Dendritic cell treated with granulocyte-macrophage colony-stimulating factor and Interleukin-4, amounts not matched to agents 40 ng/mL and 50 ng/mL, for 4 days (primary cell): ENCODE data around the gene RYK.
"Not testable (repeated sequence)": the region's sequence is repeated elsewhere in the genome, so short reads cannot be mapped to it uniquely, and the experiment has no call there.

Experiments used
- H3K27ac Mint-ChIP-seq: one replicate; pipeline ENCODE4 v1.8.0; 2022; ENCODE audit warnings: mild to moderate bottlenecking, mixed read lengths
- H3K27me3 Mint-ChIP-seq: one replicate; pipeline ENCODE4 v1.8.0; 2022; ENCODE audit warnings: mild to moderate bottlenecking, mixed read lengths
- H3K36me3 Mint-ChIP-seq: one replicate; pipeline ENCODE4 v1.8.0; 2022; ENCODE audit warnings: low read depth, mixed read lengths
- H3K4me1 Mint-ChIP-seq: one replicate; pipeline ENCODE4 v1.8.0; 2022; ENCODE audit warnings: low read depth, mixed read lengths
- H3K4me3 Mint-ChIP-seq: one replicate; pipeline ENCODE4 v1.8.0; 2022; ENCODE audit warnings: mild to moderate bottlenecking, moderate library complexity, mixed read lengths
- H3K9me3 Mint-ChIP-seq: one replicate; pipeline ENCODE4 v1.8.0; 2022; ENCODE audit warnings: mixed read lengths
- intact Hi-C: fragments of 100-400 bp; cut with micrococcal nuclease; formaldehyde crosslinking; loops from one replicate; pipeline ENCODE4 v1.15.0; 2022

Gene RYK

GRCh38 chr3:134224796-134225156 lies 25.9 kb downstream of the RYK start:
- intact Hi-C loops, H3K27ac Mint-ChIP-seq, H3K4me3 Mint-ChIP-seq, H3K27me3 Mint-ChIP-seq, H3K9me3 Mint-ChIP-seq: not testable (repeated sequence)
- Mint-ChIP-seq H3K36me3 (peaks cover 19% of the 10 kb centered on the region), H3K4me1 (peaks cover 13% of the 10 kb centered on the region)

- Mint-ChIP-seq H3K9me3 (peaks cover 2% of the 10 kb centered on the region), H3K36me3 (peaks cover 20% of the 10 kb centered on the region), H3K27ac (no peak overlapping the region), H3K4me1 (peaks cover 19% of the 10 kb centered on the region), H3K4me3 (no peak overlapping the region), H3K27me3 (no peaks in the 10 kb centered on the region)
- intact Hi-C loops: no loop called here
Observed at GRCh38 chr3:134222835-134223234, 27.8 kb downstream of the RYK start.

DNA sequence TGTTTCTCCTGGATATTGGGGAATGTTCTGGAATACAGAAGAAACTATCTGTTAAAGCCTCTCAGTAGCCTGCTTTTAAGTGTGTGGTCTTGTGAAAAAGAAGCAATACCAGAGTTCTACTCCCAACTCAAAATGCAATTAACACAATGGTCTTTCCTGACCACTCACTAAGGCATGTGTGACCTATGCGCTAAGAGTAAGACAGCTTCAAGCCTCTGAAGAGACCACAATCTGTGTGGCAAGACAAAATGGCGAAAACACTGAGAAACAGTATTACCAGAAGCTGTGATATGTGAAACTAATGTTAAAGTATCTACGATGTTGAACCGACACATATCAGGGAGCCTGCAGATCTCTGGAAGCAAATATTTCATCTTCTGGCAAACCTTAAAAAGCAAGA lies 33.8 kb downstream of the RYK start:
- no peaks in the 10 kb centered on the region for H3K27me3 Mint-ChIP-seq
- peaks cover 21% of the 10 kb centered on the region for H3K36me3 Mint-ChIP-seq
- no peaks in the 10 kb centered on the region for H3K9me3 Mint-ChIP-seq
- H3K27ac Mint-ChIP-seq: no peak overlapping the region
- H3K4me1 Mint-ChIP-seq: peaks cover 30% of the 10 kb centered on the region
- no peak overlapping the region for H3K4me3 Mint-ChIP-seq
- intact Hi-C loops: no loop called here

GRCh38 chr3:134216191-134216764 lies 34.4 kb downstream of the RYK start:
- no peaks in the 10 kb centered on the region for H3K9me3 Mint-ChIP-seq
- intact Hi-C loops: no loop called here
- peaks cover 24% of the 10 kb centered on the region for H3K36me3 Mint-ChIP-seq
- no peaks in the 10 kb centered on the region for H3K27me3 Mint-ChIP-seq
- H3K4me1 Mint-ChIP-seq: peaks cover 30% of the 10 kb centered on the region
- H3K27ac Mint-ChIP-seq: no peak overlapping the region
- no peak overlapping the region for H3K4me3 Mint-ChIP-seq

DNA sequence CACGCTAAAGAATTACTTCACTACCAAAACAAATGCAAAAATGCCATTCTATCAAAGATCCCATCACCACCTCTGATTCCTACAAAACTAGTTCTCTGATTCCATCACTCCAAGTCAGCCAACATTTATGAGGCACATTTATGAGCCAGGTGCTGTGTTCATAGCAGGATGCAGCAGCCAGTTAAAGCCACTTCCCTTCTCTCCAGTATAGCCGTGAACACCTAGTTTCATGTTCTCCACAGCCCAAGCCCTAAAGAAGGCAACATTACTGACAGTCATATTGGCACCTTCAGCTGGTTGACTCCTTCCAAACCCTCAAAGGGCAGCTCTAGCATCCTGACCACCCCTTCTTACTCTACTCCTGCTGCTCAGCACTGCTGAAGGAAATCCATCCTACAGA lies 36.4 kb downstream of the RYK start:
- Mint-ChIP-seq H3K4me3 (no peak overlapping the region), H3K27ac (no peak overlapping the region), H3K36me3 (peaks cover 26% of the 10 kb centered on the region), H3K4me1 (peaks cover 28% of the 10 kb centered on the region), H3K27me3 (no peaks in the 10 kb centered on the region), H3K9me3 (no peaks in the 10 kb centered on the region)
- intact Hi-C loops: loop anchor here (5.0 kb wide), 3 partner anchors 83 to 282 kb away; no protein-coding TSS in a partner anchor

- intact Hi-C loops: loop anchor here (5.0 kb wide), 3 partner anchors 84 to 281 kb away; no protein-coding TSS in a partner anchor
- Mint-ChIP-seq H3K4me3 (no peak overlapping the region), H3K36me3 (peaks cover 33% of the 10 kb centered on the region), H3K4me1 (peaks cover 19% of the 10 kb centered on the region), H3K27me3 (no peaks in the 10 kb centered on the region), H3K9me3 (no peaks in the 10 kb centered on the region), H3K27ac (peak overlapping the region; percentile 16)
Observed at GRCh38 chr3:134212967-134213665, 37.5 kb downstream of the RYK start.

GRCh38 chr3:134211797-134212196 lies 38.9 kb downstream of the RYK start:
- H3K36me3 Mint-ChIP-seq: peaks cover 27% of the 10 kb centered on the region
- no peak overlapping the region for H3K4me3 Mint-ChIP-seq
- H3K9me3 Mint-ChIP-seq: no peaks in the 10 kb centered on the region
- no peaks in the 10 kb centered on the region for H3K27me3 Mint-ChIP-seq
- peaks cover 19% of the 10 kb centered on the region for H3K4me1 Mint-ChIP-seq
- H3K27ac Mint-ChIP-seq: no peak overlapping the region
- intact Hi-C loops: loop anchor here (5.0 kb wide), 3 partner anchors 86 to 279 kb away; no protein-coding TSS in a partner anchor

DNA sequence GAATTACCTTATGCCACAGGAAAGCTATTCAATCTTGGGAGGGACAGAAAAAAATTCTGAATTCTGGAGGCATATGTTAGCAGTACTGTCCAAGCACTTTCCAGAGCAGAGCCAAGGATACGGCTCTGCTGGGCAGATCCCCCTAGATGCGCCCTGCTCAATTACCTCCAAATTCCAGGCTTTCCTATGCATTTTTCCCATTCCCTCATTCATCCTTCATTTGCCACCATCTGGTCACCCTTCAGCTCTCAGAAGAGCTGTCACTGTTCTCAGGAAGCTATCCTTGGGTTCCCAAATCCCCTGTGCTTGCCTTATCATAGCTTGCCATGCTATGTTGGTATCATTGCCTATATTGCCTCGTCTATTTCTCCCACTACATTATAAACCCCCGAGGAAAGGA lies 45.2 kb downstream of the RYK start:
- H3K4me1 Mint-ChIP-seq: no peaks in the 10 kb centered on the region
- peaks cover 65% of the 10 kb centered on the region for H3K36me3 Mint-ChIP-seq
- H3K27ac Mint-ChIP-seq: no peak overlapping the region
- no peaks in the 10 kb centered on the region for H3K27me3 Mint-ChIP-seq
- peaks cover 7% of the 10 kb centered on the region for H3K9me3 Mint-ChIP-seq
- intact Hi-C loops: no loop called here
- H3K4me3 Mint-ChIP-seq: no peak overlapping the region

DNA sequence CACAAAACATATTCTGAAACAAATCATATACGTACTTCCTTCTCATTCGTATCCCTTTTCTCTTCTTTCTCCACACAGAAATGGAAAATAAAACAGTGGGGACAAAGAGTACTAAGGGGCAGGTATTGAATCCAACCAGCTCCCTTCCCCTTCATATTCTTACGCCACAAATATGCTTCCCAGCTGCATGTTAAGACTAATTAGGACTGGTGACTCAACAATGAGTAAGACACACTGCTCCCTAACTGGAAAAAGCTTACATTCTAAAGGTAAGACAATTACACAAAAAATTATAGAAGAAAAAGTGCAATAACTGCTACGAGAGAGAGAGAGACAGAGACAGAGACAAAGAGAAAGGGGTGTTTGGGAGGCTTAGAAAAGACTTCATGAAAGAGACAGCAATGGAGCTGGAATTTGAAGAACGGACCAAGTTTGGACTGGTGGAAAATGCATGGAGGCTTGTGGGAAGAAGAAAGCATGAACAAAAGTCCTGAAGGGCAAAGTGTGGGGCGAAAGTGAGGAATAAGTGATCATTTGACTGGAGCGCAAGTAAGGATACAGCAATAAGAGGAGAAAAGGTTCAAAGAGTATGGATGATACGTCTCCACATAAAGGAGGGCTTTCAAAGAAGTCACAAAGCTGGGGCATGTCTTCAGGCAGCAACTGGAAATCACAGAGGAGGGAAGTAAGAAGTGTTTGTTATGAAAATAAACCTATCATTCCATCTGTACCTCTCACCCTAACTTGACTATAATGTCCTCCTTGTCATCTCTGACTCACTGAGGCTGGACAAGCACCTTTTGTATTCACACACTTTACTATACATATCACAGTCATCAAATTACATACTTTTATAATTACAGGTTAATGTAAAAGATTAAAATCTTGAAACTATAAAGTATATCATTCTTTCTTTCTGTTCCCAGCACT lies 49.2 kb downstream of the RYK start:
- Mint-ChIP-seq H3K27me3 (no peaks in the 10 kb centered on the region), H3K4me1 (no peaks in the 10 kb centered on the region), H3K36me3 (peaks cover 64% of the 10 kb centered on the region), H3K4me3 (no peak overlapping the region), H3K27ac (no peak overlapping the region), H3K9me3 (peaks cover 7% of the 10 kb centered on the region)
- intact Hi-C loops: no loop called here

DNA sequence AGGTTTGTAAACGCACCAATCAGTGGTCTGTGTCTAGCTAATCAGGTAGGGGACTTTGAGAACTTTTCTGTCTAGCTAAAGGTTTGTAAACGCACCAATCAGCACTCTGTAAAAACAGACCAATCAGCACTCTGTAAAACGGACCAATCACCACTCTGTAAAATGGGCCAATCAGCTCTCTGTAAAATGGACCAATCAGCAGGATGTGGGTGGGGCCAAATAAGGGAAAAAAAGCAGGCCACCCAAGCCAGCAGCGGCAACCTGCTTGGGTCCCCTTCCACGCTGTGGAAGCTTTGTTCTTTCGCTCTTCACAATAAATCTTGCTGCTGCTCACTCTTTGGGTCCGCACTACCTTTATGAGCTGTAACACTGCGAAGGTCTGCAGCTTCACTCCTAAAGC lies 50.8 kb downstream of the RYK start:
- H3K27ac Mint-ChIP-seq, H3K9me3 Mint-ChIP-seq, H3K4me3 Mint-ChIP-seq, H3K4me1 Mint-ChIP-seq, intact Hi-C loops, H3K27me3 Mint-ChIP-seq: not testable (repeated sequence)
- H3K36me3 Mint-ChIP-seq: peaks cover 63% of the 10 kb centered on the region

DNA sequence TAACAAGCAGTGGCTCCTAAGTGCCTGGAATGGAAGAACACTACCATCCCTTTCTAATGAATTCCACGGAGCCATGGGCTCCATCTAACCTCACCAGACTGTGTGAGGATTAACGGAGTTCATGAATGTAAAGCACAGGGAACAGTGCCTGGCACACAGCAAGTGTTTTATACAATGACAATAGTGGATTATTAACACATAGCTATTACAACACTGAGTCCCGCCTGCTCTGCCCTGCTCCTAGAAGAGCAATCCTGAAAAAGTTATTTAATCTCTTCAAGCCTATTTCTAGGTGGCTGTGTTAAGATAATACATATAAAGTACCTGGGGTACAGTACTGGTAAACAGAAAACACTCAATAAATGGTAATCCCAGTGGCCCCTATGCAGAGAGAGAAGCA lies 51.4 kb downstream of the RYK start:
- H3K27me3 Mint-ChIP-seq: no peaks in the 10 kb centered on the region
- no peaks in the 10 kb centered on the region for H3K4me1 Mint-ChIP-seq
- H3K4me3 Mint-ChIP-seq: no peak overlapping the region
- H3K9me3 Mint-ChIP-seq: peaks cover 7% of the 10 kb centered on the region
- H3K36me3 Mint-ChIP-seq: peaks cover 61% of the 10 kb centered on the region
- intact Hi-C loops: no loop called here
- H3K27ac Mint-ChIP-seq: no peak overlapping the region

GRCh38 chr3:134198414-134198813 lies 52.2 kb downstream of the RYK start:
- Mint-ChIP-seq H3K9me3 (peaks cover 7% of the 10 kb centered on the region), H3K27me3 (no peaks in the 10 kb centered on the region), H3K4me1 (no peaks in the 10 kb centered on the region), H3K36me3 (peaks cover 65% of the 10 kb centered on the region), H3K27ac (no peak overlapping the region), H3K4me3 (no peak overlapping the region)
- intact Hi-C loops: no loop called here

DNA sequence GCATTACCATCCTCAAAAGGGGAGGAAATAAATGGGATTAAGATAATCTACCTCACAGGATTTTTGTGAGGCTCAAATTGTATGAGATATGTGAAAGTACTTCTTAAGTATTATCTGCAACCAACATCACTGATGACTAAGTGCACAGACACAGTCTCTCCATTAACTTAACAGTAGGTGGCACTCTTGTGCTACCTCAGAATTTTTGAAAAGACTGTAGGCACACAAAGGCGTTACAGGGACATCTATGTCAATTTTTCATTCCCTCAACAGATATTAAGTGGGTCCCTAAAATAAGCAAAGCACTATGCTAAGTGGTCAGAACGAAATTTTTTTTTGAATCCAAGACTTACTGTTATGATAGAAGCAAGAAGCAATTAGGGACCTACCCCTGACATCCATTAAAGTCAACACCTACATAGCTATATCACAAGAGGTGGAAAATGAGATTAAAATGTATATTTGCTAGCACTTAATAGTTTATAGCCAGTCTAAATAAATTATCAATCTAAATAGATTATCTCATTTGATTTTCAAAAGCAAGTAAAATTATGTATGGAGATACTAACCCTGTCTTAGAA lies 52.9 kb downstream of the RYK start:
- intact Hi-C loops: no loop called here
- Mint-ChIP-seq H3K4me3 (no peak overlapping the region), H3K4me1 (no peaks in the 10 kb centered on the region), H3K36me3 (peaks cover 66% of the 10 kb centered on the region), H3K27ac (no peak overlapping the region), H3K9me3 (peaks cover 7% of the 10 kb centered on the region), H3K27me3 (no peaks in the 10 kb centered on the region)

DNA sequence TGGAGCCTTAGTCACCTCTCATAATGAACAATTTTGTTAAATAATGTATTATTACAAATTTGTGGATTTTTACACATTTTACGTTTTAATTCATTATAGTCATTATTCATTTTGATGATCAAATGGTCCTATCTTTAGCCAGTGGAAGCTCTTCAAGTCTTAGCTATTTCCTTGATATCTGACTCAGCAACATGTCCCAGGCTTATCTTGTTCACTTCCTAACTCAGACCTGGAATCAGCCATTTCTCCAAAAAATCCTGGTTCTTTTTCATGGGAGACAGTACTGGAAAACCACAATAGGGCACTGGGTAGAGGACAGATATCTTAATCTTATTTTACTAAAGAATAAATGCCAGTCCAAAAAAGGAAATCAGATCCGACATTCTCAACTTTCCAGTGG lies 56.4 kb downstream of the RYK start:
- intact Hi-C loops: no loop called here
- Mint-ChIP-seq H3K4me1 (no peaks in the 10 kb centered on the region), H3K36me3 (peaks cover 63% of the 10 kb centered on the region)

More for the DNA sequence above, 56.4 kb downstream of the RYK start:
- Mint-ChIP-seq H3K27ac (no peak overlapping the region), H3K4me3 (no peak overlapping the region), H3K9me3 (no peaks in the 10 kb centered on the region), H3K27me3 (no peaks in the 10 kb centered on the region)
